A549 (cell line): ENCODE measurements around the gene CLSTN2. TPM values are rescaled to one million over a fixed set of nuclear protein-coding genes. Genes with fewer than 3 reads are reported as not detected.

Source experiments
- ATAC-seq, 2 experiments: fragments of 200-7000 bp in 1 of 2; fragments of >200 bp in 1 of 2; cut with Nextera tagmentation in 1 of 2; cut with Tn5 transposase in 1 of 2; 3 replicates each; pipeline versions ENCODE4 v1.8.0 to v1.9.1; 2018 to 2020; ENCODE audit warnings: mild to moderate bottlenecking in 1 of 2, moderate library complexity in 1 of 2
- CTCF ChIA-PET: fragments of 300-600 bp; sonication (Branson Sonifier 250); formaldehyde crosslinking; extraction: SDS; loops from one replicate; lab custom pipeline; 2021; ENCODE audit warnings: antibody characterized with exemption, inconsistent platforms; lab: Yijun Ruan, JAX
- POLR2A ChIA-PET: fragments of 350-600 bp; formaldehyde crosslinking; extraction: SDS; loops from one replicate; lab custom pipeline; 2021; ENCODE audit warnings: antibody characterized with exemption, inconsistent platforms; lab: Yijun Ruan, JAX
- DNase-seq, 2 experiments: peaks; one replicate each; pipeline versions ENCODE4 v3.0.0 to v3.0.0-alpha.2; 2011 to 2016; ENCODE audit warnings: low read depth in 1 of 2, low spot score in 1 of 2
- FAIRE-seq: peaks from 2 replicates; lab custom pipeline; 2011; peaks lifted over from hg19 to GRCh38; lab: Jason Lieb, UNC
- H3K27ac ChIP-seq, 2 experiments: fragments of >200 bp; sonication (Bioruptor Twin); formaldehyde crosslinking; 3 replicates each; pipeline ENCODE4 v1.5.1; 2016 to 2017
- H3K4me1 ChIP-seq: fragments of >200 bp; sonication (Bioruptor Twin); formaldehyde crosslinking; 3 replicates; pipeline ENCODE4 v1.6.1; 2016
- H3K4me2 ChIP-seq: fragments of >200 bp; sonication (Bioruptor Twin); formaldehyde crosslinking; 3 replicates; pipeline ENCODE4 v1.6.1; 2016
- H3K4me3 ChIP-seq: fragments of >200 bp; sonication (Bioruptor Twin); formaldehyde crosslinking; 3 replicates; pipeline ENCODE4 v1.5.1; 2016
- H3K9me3 ChIP-seq: fragments of >200 bp; sonication (Bioruptor Twin); formaldehyde crosslinking; 3 replicates; pipeline ENCODE4 v1.6.1; 2016
- BCL3 ChIP-seq: fragments of >200 bp; sonication (Bioruptor Twin); formaldehyde crosslinking; IDR thresholded peaks from 3 replicates; pipeline ENCODE4 v1.6.1; 2016
- EP300 ChIP-seq, 2 experiments: fragments of >200 bp; sonication (Bioruptor Twin); formaldehyde crosslinking; IDR thresholded peaks; 2 replicates in 1 of 2; 3 replicates in 1 of 2; pipeline ENCODE4 v1.6.1; 2016 to 2017
- HOXA7 ChIP-seq: fragments of 250-450 bp; sonication (Bioruptor Pico); IDR thresholded peaks from 2 replicates; pipeline ENCODE4 v1.5.0; 2020; ENCODE audit warnings: mild to moderate bottlenecking, moderate library complexity
- HOXB13 ChIP-seq: fragments of 250-450 bp; sonication (Bioruptor Pico); IDR thresholded peaks from 2 replicates; pipeline ENCODE4 v1.5.0; 2020; ENCODE audit warnings: low read depth, mild to moderate bottlenecking, moderate library complexity
- JUN ChIP-seq, 2 experiments: fragments of >200 bp; sonication (Bioruptor Twin); formaldehyde crosslinking; IDR thresholded peaks; 2 replicates in 1 of 2; 3 replicates in 1 of 2; pipeline ENCODE4 v1.6.1; 2016 to 2017
- JUNB ChIP-seq: fragments of >200 bp; sonication (Bioruptor Twin); formaldehyde crosslinking; IDR thresholded peaks from 2 replicates; pipeline ENCODE4 v1.6.1; 2016
- NPAS2 ChIP-seq: fragments of 250-450 bp; sonication (Bioruptor Pico); IDR thresholded peaks from 2 replicates; pipeline ENCODE4 v1.8.0; 2022; ENCODE audit warnings: mild to moderate bottlenecking, moderate library complexity, borderline replicate concordance
- NR3C1 ChIP-seq: fragments of >200 bp; sonication (Bioruptor Twin); formaldehyde crosslinking; IDR thresholded peaks from 3 replicates; pipeline ENCODE4 v1.6.1; 2017
- PHF8 ChIP-seq: fragments of 200-600 bp; sonication (generic); IDR thresholded peaks from 2 replicates; pipeline ENCODE4 v1.6.1; 2016; ENCODE audit warnings: low read depth, mild to moderate bottlenecking, antibody characterized with exemption, moderate library complexity, borderline replicate concordance
- RAD21 ChIP-seq, 2 experiments: fragments of >200 bp in 1 of 2; sonication (Bioruptor Twin) in 1 of 2; formaldehyde crosslinking in 1 of 2; IDR thresholded peaks in 1 of 2; conservative IDR thresholded peaks in 1 of 2; 2 replicates in 1 of 2; 3 replicates in 1 of 2; pipeline ENCODE4 v1.6.1; 2012 to 2018; ENCODE audit warnings: inconsistent platforms in 1 of 2
- SMC3 ChIP-seq: fragments of >200 bp; sonication (Bioruptor Twin); formaldehyde crosslinking; IDR thresholded peaks from 3 replicates; pipeline ENCODE4 v1.6.1; 2018; ENCODE audit warnings: inconsistent platforms
- ZNF302 ChIP-seq: fragments of 250-450 bp; sonication (Bioruptor Pico); IDR thresholded peaks from 2 replicates; pipeline ENCODE4 v1.9.0; 2021; ENCODE audit warnings: inconsistent platforms, mild to moderate bottlenecking, moderate library complexity
- WGBS: methylation state at CpG from one replicate; pipeline ENCODE4 v1.1.6; 2017; ENCODE audit errors: missing lambda C conversion rate; 5-methylcytosine and 5-hydroxymethylcytosine counted together
- polyA plus RNA-seq, 4 experiments: library from polyadenylated mRNA; depleted of rRNA in 3 of 4; stranded (reverse); fragments of >200 nt; fragmentation: RNase III in 1 of 4; extraction: RNeasy Plus Mini Kit Qiagen cat#74134 plus additional on column Dnase treatment in 1 of 4; gene quantifications; 2 replicates in 3 of 4; 3 replicates in 1 of 4; pipeline ENCODE4 v1.2.3, GENCODE V29; 2011 to 2017
- TF ChIP-seq, protein P1 (sequence below): IDR thresholded peaks from 2 replicates; pipeline ENCODE4 v1.6.1; 2012
- TF ChIP-seq, protein P2 (sequence below): fragments of 200-600 bp; sonication (generic); IDR thresholded peaks from 2 replicates; pipeline ENCODE4 v1.6.1; 2016; ENCODE audit warnings: antibody characterized with exemption, mild to moderate bottlenecking, moderate library complexity
- TF ChIP-seq, protein P3 (sequence below): fragments of >200 bp; sonication (Bioruptor Twin); formaldehyde crosslinking; IDR thresholded peaks from 3 replicates; pipeline ENCODE4 v1.5.1; 2016

Gene CLSTN2
- polyA plus RNA-seq, 2 of the 4 experiments (the other 2 are of a cell fraction), result 0.03 to 0.04 TPM

- POLR2A ChIA-PET, result no interaction called here
- TF ChIP-seq, protein P1, sequence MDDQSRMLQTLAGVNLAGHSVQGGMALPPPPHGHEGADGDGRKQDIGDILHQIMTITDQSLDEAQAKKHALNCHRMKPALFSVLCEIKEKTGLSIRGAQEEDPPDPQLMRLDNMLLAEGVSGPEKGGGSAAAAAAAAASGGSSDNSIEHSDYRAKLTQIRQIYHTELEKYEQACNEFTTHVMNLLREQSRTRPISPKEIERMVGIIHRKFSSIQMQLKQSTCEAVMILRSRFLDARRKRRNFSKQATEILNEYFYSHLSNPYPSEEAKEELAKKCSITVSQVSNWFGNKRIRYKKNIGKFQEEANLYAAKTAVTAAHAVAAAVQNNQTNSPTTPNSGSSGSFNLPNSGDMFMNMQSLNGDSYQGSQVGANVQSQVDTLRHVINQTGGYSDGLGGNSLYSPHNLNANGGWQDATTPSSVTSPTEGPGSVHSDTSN, result no peak
- TF ChIP-seq, all 56 proteins: peak for 0
- H3K4me3 ChIP-seq, result no peak overlapping the region
- no peaks in the 10 kb centered on the region for H3K4me1 ChIP-seq
- H3K27ac ChIP-seq, result no peak overlapping the region
- ATAC-seq, result no peak
- no peak for FAIRE-seq
- no peak overlapping the region for H3K4me2 ChIP-seq
- H3K9me3 ChIP-seq, result no peaks in the 10 kb centered on the region
- 0% methylated on average over 3 of the region's 3 CpGs for WGBS
- CTCF ChIA-PET, result no interaction called here
- no peak for DNase-seq
These were observed 416.5 kb downstream of the CLSTN2 start for GRCh38 chr3:140351466-140351865.

DNA sequence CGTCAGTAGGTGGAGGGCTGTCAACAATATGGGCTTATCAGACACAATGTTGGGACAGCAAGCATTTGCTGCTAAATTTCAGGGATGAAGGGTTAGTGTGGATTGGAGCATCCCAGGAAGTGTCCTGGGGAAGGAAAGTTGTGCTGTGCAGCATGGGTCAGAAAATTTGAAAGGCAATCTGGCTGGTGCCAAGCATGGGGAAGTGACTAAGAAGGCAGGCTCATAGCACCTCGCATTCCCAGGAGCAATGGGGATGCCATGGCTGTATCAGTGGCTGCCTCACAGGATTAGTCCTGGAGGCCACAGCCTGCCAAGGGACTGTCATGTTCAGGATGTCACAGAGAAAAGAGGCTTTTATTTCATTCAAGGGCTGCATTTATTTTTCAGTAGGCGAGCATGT lies 420.5 kb downstream of the CLSTN2 start:
- Histone ChIP-seq H3K4me1 (no peaks in the 10 kb centered on the region), H3K27ac (no peak overlapping the region), H3K4me3 (no peak overlapping the region), H3K4me2 (no peak overlapping the region), H3K9me3 (no peaks in the 10 kb centered on the region)
- POLR2A ChIA-PET, result no interaction called here
- ATAC-seq, result no peak
- DNase-seq, result no peak
- no peak for FAIRE-seq
- TF ChIP-seq BCL3 (no peak), ZNF302 (CRISPR knock-in tag) (no peak)
- TF ChIP-seq, all 56 proteins: peak for 0
- CTCF ChIA-PET, result interaction anchor here (0.6 kb wide), 1 partner anchor 202 kb away, joined by 3 read pairs; no protein-coding TSS in a partner anchor
- WGBS, result 10% methylated on average over 3 of the region's 3 CpGs

DNA sequence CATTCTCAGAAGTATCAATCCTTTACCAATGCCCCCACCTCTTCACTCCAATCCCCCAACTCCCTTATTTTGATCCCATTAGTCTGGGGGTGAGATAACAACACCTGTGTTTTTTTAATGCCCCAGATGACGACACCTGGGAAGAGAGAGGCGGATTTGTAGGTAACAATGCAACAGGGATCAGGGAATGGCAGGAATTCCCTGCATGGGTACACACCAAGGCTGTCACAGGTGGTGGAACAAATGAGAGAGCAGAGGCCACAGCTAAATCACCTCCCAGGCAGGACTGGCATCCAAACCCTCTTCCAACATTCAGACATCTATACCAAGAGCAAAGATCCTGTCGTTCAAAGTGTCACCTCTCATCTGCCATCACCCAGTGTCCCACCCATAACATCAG lies 423.7 kb downstream of the CLSTN2 start:
- ATAC-seq, result no peak
- 3% methylated on average over 3 of the region's 3 CpGs for WGBS
- Histone ChIP-seq H3K27ac (no peak overlapping the region), H3K4me1 (no peaks in the 10 kb centered on the region), H3K4me3 (no peak overlapping the region), H3K9me3 (no peaks in the 10 kb centered on the region), H3K4me2 (no peak overlapping the region)
- no peak for FAIRE-seq
- DNase-seq, result no peak
- ChIA-PET CTCF (no interaction called here), POLR2A (no interaction called here)
- TF ChIP-seq SMC3 (no peak), HOXA7 (CRISPR knock-in tag) (no peak), HOXB13 (CRISPR knock-in tag) (no peak), JUN (IDR thresholded peaks at IDR 0.05) (no peak), JUNB (no peak), PHF8 (no peak), EP300 (IDR thresholded peaks at IDR 0.05) (no peak), NR3C1 (no peak), RAD21 (conservative IDR thresholded peaks at IDR 0.05 in 1 of 2, IDR thresholded peaks at IDR 0.05 in 1 of 2) (no peak), NPAS2 (CRISPR knock-in tag) (no peak)
- TF ChIP-seq, protein P2, sequence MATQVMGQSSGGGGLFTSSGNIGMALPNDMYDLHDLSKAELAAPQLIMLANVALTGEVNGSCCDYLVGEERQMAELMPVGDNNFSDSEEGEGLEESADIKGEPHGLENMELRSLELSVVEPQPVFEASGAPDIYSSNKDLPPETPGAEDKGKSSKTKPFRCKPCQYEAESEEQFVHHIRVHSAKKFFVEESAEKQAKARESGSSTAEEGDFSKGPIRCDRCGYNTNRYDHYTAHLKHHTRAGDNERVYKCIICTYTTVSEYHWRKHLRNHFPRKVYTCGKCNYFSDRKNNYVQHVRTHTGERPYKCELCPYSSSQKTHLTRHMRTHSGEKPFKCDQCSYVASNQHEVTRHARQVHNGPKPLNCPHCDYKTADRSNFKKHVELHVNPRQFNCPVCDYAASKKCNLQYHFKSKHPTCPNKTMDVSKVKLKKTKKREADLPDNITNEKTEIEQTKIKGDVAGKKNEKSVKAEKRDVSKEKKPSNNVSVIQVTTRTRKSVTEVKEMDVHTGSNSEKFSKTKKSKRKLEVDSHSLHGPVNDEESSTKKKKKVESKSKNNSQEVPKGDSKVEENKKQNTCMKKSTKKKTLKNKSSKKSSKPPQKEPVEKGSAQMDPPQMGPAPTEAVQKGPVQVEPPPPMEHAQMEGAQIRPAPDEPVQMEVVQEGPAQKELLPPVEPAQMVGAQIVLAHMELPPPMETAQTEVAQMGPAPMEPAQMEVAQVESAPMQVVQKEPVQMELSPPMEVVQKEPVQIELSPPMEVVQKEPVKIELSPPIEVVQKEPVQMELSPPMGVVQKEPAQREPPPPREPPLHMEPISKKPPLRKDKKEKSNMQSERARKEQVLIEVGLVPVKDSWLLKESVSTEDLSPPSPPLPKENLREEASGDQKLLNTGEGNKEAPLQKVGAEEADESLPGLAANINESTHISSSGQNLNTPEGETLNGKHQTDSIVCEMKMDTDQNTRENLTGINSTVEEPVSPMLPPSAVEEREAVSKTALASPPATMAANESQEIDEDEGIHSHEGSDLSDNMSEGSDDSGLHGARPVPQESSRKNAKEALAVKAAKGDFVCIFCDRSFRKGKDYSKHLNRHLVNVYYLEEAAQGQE, result no peak
- TF ChIP-seq, protein P3, sequence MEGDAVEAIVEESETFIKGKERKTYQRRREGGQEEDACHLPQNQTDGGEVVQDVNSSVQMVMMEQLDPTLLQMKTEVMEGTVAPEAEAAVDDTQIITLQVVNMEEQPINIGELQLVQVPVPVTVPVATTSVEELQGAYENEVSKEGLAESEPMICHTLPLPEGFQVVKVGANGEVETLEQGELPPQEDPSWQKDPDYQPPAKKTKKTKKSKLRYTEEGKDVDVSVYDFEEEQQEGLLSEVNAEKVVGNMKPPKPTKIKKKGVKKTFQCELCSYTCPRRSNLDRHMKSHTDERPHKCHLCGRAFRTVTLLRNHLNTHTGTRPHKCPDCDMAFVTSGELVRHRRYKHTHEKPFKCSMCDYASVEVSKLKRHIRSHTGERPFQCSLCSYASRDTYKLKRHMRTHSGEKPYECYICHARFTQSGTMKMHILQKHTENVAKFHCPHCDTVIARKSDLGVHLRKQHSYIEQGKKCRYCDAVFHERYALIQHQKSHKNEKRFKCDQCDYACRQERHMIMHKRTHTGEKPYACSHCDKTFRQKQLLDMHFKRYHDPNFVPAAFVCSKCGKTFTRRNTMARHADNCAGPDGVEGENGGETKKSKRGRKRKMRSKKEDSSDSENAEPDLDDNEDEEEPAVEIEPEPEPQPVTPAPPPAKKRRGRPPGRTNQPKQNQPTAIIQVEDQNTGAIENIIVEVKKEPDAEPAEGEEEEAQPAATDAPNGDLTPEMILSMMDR, result no peak
